Trophoblast cell (in vitro differentiated cells and primary cell): ENCODE measurements around the gene MDK.
A peak's percentile ranks its signal among the peaks of the same experiment; 100 is the strongest.

ENCODE experiments used
- DNase-seq, 2 donors: peaks; one replicate each; pipeline ENCODE4 v3.0.0-alpha.2; 2016
- H2AFZ ChIP-seq: 2 replicates; pipeline ENCODE4 v1.6.1; 2013; ENCODE audit warnings: low read length, moderate library complexity, mild to moderate bottlenecking; ENCODE audit not compliant: insufficient read depth, poor library complexity
- H2AK5ac ChIP-seq: 2 replicates; pipeline ENCODE4 v1.6.1; 2013; ENCODE audit warnings: mild to moderate bottlenecking, low read length
- H2BK120ac ChIP-seq: 2 replicates; pipeline ENCODE4 v1.6.1; 2013; ENCODE audit warnings: low read length, mild to moderate bottlenecking, moderate library complexity; ENCODE audit not compliant: insufficient read depth, poor library complexity
- H2BK12ac ChIP-seq: 2 replicates; pipeline ENCODE4 v1.6.1; 2013; ENCODE audit warnings: mild to moderate bottlenecking, low read length, moderate library complexity
- H2BK5ac ChIP-seq: 2 replicates; pipeline ENCODE4 v1.6.1; 2013; ENCODE audit warnings: low read length, low read depth, moderate library complexity, mild to moderate bottlenecking; ENCODE audit not compliant: poor library complexity
- H3K14ac ChIP-seq: 2 replicates; pipeline ENCODE4 v1.6.1; 2013; ENCODE audit warnings: mild to moderate bottlenecking, low read length
- H3K18ac ChIP-seq: 2 replicates; pipeline ENCODE4 v1.6.1; 2013; ENCODE audit warnings: mild to moderate bottlenecking, low read length
- H3K23ac ChIP-seq: 2 replicates; pipeline ENCODE4 v1.6.1; 2013; ENCODE audit warnings: low read length
- H3K27ac ChIP-seq: 2 replicates; pipeline ENCODE4 v1.5.1; 2013; ENCODE audit warnings: low read depth, mild to moderate bottlenecking, inconsistent platforms, low read length, moderate library complexity
- H3K27me3 ChIP-seq: 2 replicates; pipeline ENCODE4 v1.6.1; 2013; ENCODE audit warnings: inconsistent platforms, mild to moderate bottlenecking, low read length, moderate library complexity; ENCODE audit not compliant: insufficient read depth
- H3K36me3 ChIP-seq, 2 experiments: 1 replicate in 1 of 2; 2 replicates in 1 of 2; pipeline ENCODE4 v1.6.1; 2013; ENCODE audit warnings: low read length in 2 of 2, mild to moderate bottlenecking in 2 of 2, moderate library complexity in 1 of 2; ENCODE audit not compliant: insufficient read depth in 2 of 2, control insufficient read depth in 1 of 2
- H3K4ac ChIP-seq: 2 replicates; pipeline ENCODE4 v1.6.1; 2013; ENCODE audit warnings: low read depth, mild to moderate bottlenecking, low read length, moderate library complexity
- H3K4me1 ChIP-seq, 2 experiments: 1 replicate in 1 of 2; 2 replicates in 1 of 2; pipeline ENCODE4 v1.6.1; 2013; ENCODE audit warnings: low read length in 2 of 2, mild to moderate bottlenecking in 2 of 2, moderate library complexity in 1 of 2; ENCODE audit not compliant: insufficient read depth in 2 of 2, control insufficient read depth in 1 of 2
- H3K4me2 ChIP-seq: 2 replicates; pipeline ENCODE4 v1.6.1; 2013; ENCODE audit warnings: inconsistent platforms, mild to moderate bottlenecking, low read length, moderate library complexity
- H3K4me3 ChIP-seq: 2 replicates; pipeline ENCODE4 v1.5.1; 2013; ENCODE audit warnings: mild to moderate bottlenecking, low read depth, low read length, inconsistent platforms
- H3K79me1 ChIP-seq: one replicate; pipeline ENCODE4 v1.6.1; 2013; ENCODE audit warnings: low read length
- H3K79me2 ChIP-seq: 2 replicates; pipeline ENCODE4 v1.6.1; 2013; ENCODE audit warnings: low read length, mild to moderate bottlenecking; ENCODE audit not compliant: control insufficient read depth, insufficient read depth, poor library complexity
- H3K9ac ChIP-seq: 2 replicates; pipeline ENCODE4 v1.6.1; 2013; ENCODE audit warnings: mild to moderate bottlenecking, low read length
- H3K9me3 ChIP-seq: 2 replicates; pipeline ENCODE4 v1.6.1; 2013; ENCODE audit warnings: low read depth, mild to moderate bottlenecking, control low read depth, inconsistent platforms, low read length; ENCODE audit not compliant: insufficient read depth
- H4K12ac ChIP-seq: 2 replicates; pipeline ENCODE4 v1.6.1; 2013; ENCODE audit warnings: low read depth, mild to moderate bottlenecking, low read length, moderate library complexity
- H4K8ac ChIP-seq: 2 replicates; pipeline ENCODE4 v1.6.1; 2013; ENCODE audit warnings: low read depth, mild to moderate bottlenecking, low read length, moderate library complexity
- H4K91ac ChIP-seq: one replicate; pipeline ENCODE4 v1.6.1; 2013; ENCODE audit warnings: low read depth, mild to moderate bottlenecking, low read length, moderate library complexity
- WGBS: extraction: QIAGEN DNeasy Blood & Tissue Kit; methylation state at CpG from one replicate; pipeline ENCODE4 v1.1.7; 2013; ENCODE audit warnings: missing lambda C conversion rate; ENCODE audit not compliant: insufficient read length, insufficient coverage; ENCODE audit errors: extremely low coverage; 5-methylcytosine and 5-hydroxymethylcytosine counted together

The MDK gene

GRCh38 chr11:46390331-46391171 lies 9.1 kb downstream of the MDK start:
- no peak overlapping the region for H4K12ac ChIP-seq
- no peaks in the 10 kb centered on the region for H3K36me3 ChIP-seq
- H3K4me1 ChIP-seq, result peaks cover 26 to 28% of the 10 kb centered on the region in 2 experiments
- peak overlapping the region; percentile 80 for H3K4me2 ChIP-seq
- H3K27ac ChIP-seq, result no peak overlapping the region
- no peak for DNase-seq
- no peak overlapping the region for H3K4me3 ChIP-seq
- H3K27me3 ChIP-seq, result peaks cover 29% of the 10 kb centered on the region
- H3K9ac ChIP-seq, result no peak overlapping the region
- H2BK120ac ChIP-seq, result no peak overlapping the region
- H3K23ac ChIP-seq, result no peak overlapping the region
- no peak overlapping the region for H2AK5ac ChIP-seq
- no peak overlapping the region for H2BK5ac ChIP-seq
- no peak overlapping the region for H2AFZ ChIP-seq
- H3K79me1 ChIP-seq, result no peaks in the 10 kb centered on the region
- no peaks in the 10 kb centered on the region for H3K79me2 ChIP-seq
- H3K18ac ChIP-seq, result no peak overlapping the region
- WGBS, result no CpG with 5 or more reads among the region's 49 CpGs
- H3K9me3 ChIP-seq, result peaks cover 4% of the 10 kb centered on the region
- H3K4ac ChIP-seq, result no peak overlapping the region
- H4K91ac ChIP-seq, result no peak overlapping the region
- H4K8ac ChIP-seq, result no peak overlapping the region
- no peak overlapping the region for H2BK12ac ChIP-seq
- no peak overlapping the region for H3K14ac ChIP-seq

GRCh38 chr11:46391186-46391577 lies 9.7 kb downstream of the MDK start:
- Histone ChIP-seq H2BK12ac (no peak overlapping the region), H3K9me3 (peaks cover 4% of the 10 kb centered on the region), H3K4me3 (peak overlapping the region; percentile 60), H4K12ac (no peak overlapping the region), H3K18ac (no peak overlapping the region), H2AFZ (no peak overlapping the region), H3K9ac (no peak overlapping the region), H3K79me2 (no peaks in the 10 kb centered on the region), H3K27ac (no peak overlapping the region), H3K27me3 (peaks cover 29% of the 10 kb centered on the region), H3K14ac (no peak overlapping the region), H3K79me1 (no peaks in the 10 kb centered on the region), H4K8ac (no peak overlapping the region), H3K23ac (no peak overlapping the region), H3K36me3 (peaks cover 0 to 5% of the 10 kb centered on the region in 2 experiments), H2BK5ac (no peak overlapping the region), H4K91ac (no peak overlapping the region), H2BK120ac (no peak overlapping the region), H2AK5ac (no peak overlapping the region), H3K4me1 (peaks cover 26 to 28% of the 10 kb centered on the region in 2 experiments), H3K4me2 (peak overlapping the region; percentile 89), H3K4ac (no peak overlapping the region)
- no peak for DNase-seq
- no CpG with 5 or more reads among the region's 31 CpGs for WGBS

- peak in 1 of 2 donors; percentile 32 for DNase-seq
- H3K79me1 ChIP-seq, result no peaks in the 10 kb centered on the region
- H3K18ac ChIP-seq, result no peak within 1 kb of the TSS
- no peak within 1 kb of the TSS for H3K23ac ChIP-seq
- H2BK12ac ChIP-seq, result no peak within 1 kb of the TSS
- H3K9ac ChIP-seq, result no peak within 1 kb of the TSS
- H2AFZ ChIP-seq, result no peak within 1 kb of the TSS
- H4K12ac ChIP-seq, result no peak within 1 kb of the TSS
- H3K4ac ChIP-seq, result no peak within 1 kb of the TSS
- H3K27me3 ChIP-seq, result peaks cover 29% of the 10 kb centered on the region
- WGBS, result no CpG with 5 or more reads among the region's 123 CpGs
- no peak within 1 kb of the TSS for H2AK5ac ChIP-seq
- H3K36me3 ChIP-seq, result peaks cover 3 to 9% of the 10 kb centered on the region in 2 experiments
- no peak within 1 kb of the TSS for H2BK120ac ChIP-seq
- H3K4me2 ChIP-seq, result peak within 1 kb of the TSS; percentile 89
- H3K14ac ChIP-seq, result no peak within 1 kb of the TSS
- no peak within 1 kb of the TSS for H4K8ac ChIP-seq
- no peaks in the 10 kb centered on the region for H3K79me2 ChIP-seq
- peak within 1 kb of the TSS; percentile 61 for H3K4me3 ChIP-seq
- peaks cover 4% of the 10 kb centered on the region for H3K9me3 ChIP-seq
- H3K4me1 ChIP-seq, result peaks cover 26 to 28% of the 10 kb centered on the region in 2 experiments
- no peak within 1 kb of the TSS for H3K27ac ChIP-seq
- H4K91ac ChIP-seq, result no peak within 1 kb of the TSS
- no peak within 1 kb of the TSS for H2BK5ac ChIP-seq
Observed at GRCh38 chr11:46391578-46392420, 10.3 kb downstream of the MDK start, which contains the start of gene CHRM4. Gene CHRM4, minus strand, starts transcription at chr11:46391776. Its CDS starts 5,219 bp downstream, at chr11:46386557.

GRCh38 chr11:46392421-46393230 lies 11.2 kb downstream of the MDK start:
- Histone ChIP-seq H3K79me1 (no peaks in the 10 kb centered on the region), H4K91ac (no peak overlapping the region), H3K9ac (no peak overlapping the region), H3K4ac (no peak overlapping the region), H2AFZ (no peak overlapping the region), H3K27ac (no peak overlapping the region), H3K9me3 (peaks cover 4% of the 10 kb centered on the region), H4K8ac (no peak overlapping the region), H3K4me3 (peak overlapping the region; percentile 61), H3K4me1 (peaks cover 26 to 28% of the 10 kb centered on the region in 2 experiments), H3K23ac (no peak overlapping the region), H3K4me2 (peak overlapping the region; percentile 89), H3K79me2 (no peaks in the 10 kb centered on the region), H4K12ac (no peak overlapping the region), H2AK5ac (no peak overlapping the region), H2BK12ac (no peak overlapping the region), H3K36me3 (peaks cover 11 to 17% of the 10 kb centered on the region in 2 experiments), H3K18ac (no peak overlapping the region), H2BK5ac (no peak overlapping the region), H3K27me3 (peaks cover 29% of the 10 kb centered on the region), H2BK120ac (no peak overlapping the region), H3K14ac (no peak overlapping the region)
- DNase-seq, result peak; percentile 82 to 90
- WGBS, result no CpG with 5 or more reads among the region's 71 CpGs
